Progenitor cell of endocrine pancreas (in vitro differentiated cells): ENCODE measurements around the gene KCNQ1OT1. TPM values are rescaled to one million over a fixed set of nuclear protein-coding genes. Genes with fewer than 3 reads are reported as not detected.
A peak's percentile ranks its signal among the peaks of the same experiment; 100 is the strongest.

Experiments
- DNase-seq: peaks from one replicate; pipeline ENCODE4 v3.0.0; 2021; ENCODE audit warnings: low spot score; ENCODE audit not compliant: unreplicated experiment
- H3K27ac Mint-ChIP-seq: 2 replicates; pipeline ENCODE4 v1.8.0; 2021; ENCODE audit warnings: mild to moderate bottlenecking, moderate library complexity, mixed read lengths
- H3K27me3 Mint-ChIP-seq: 2 replicates; pipeline ENCODE4 v1.8.0; 2021; ENCODE audit warnings: mixed read lengths
- H3K36me3 Mint-ChIP-seq: 2 replicates; pipeline ENCODE4 v1.8.0; 2022; ENCODE audit warnings: mixed read lengths; ENCODE audit not compliant: insufficient read depth
- H3K4me1 Mint-ChIP-seq: 2 replicates; pipeline ENCODE4 v1.8.0; 2021; ENCODE audit warnings: low read depth, mixed read lengths
- H3K4me3 Mint-ChIP-seq: 2 replicates; pipeline ENCODE4 v1.8.0; 2021; ENCODE audit warnings: low read depth, mild to moderate bottlenecking, moderate library complexity, mixed read lengths
- H3K9me3 Mint-ChIP-seq: 2 replicates; pipeline ENCODE4 v1.8.0; 2021; ENCODE audit warnings: low read depth, mixed read lengths
- long read RNA-seq: library from polyadenylated mRNA; unstranded; transcript quantifications from one replicate; pipeline ENCODE4 v2.0.0, GENCODE V29; 2020
- total RNA-seq: library from RNA; stranded (reverse); gene quantifications from 2 replicates; pipeline ENCODE4 v1.2.1, GENCODE V29; 2021
- TF ChIP-seq, protein P1 (sequence below): fragments of 200-600 bp; sonication (generic); IDR thresholded peaks from one replicate; pipeline ENCODE4 v1.5.0; 2021; ENCODE audit warnings: antibody characterized with exemption, mild to moderate bottlenecking; ENCODE audit not compliant: unreplicated experiment

Gene KCNQ1OT1
- total RNA-seq: 18.0 and 18.7 TPM in 2 replicates
- long read RNA-seq, full-length matches to known transcripts: 142 of 144 reads
- long read RNA-seq, partial matches to known transcripts: 0 of 144 reads
- long read RNA-seq, other reads (novel, unspliced or antisense): 2 of 144 reads

DNA sequence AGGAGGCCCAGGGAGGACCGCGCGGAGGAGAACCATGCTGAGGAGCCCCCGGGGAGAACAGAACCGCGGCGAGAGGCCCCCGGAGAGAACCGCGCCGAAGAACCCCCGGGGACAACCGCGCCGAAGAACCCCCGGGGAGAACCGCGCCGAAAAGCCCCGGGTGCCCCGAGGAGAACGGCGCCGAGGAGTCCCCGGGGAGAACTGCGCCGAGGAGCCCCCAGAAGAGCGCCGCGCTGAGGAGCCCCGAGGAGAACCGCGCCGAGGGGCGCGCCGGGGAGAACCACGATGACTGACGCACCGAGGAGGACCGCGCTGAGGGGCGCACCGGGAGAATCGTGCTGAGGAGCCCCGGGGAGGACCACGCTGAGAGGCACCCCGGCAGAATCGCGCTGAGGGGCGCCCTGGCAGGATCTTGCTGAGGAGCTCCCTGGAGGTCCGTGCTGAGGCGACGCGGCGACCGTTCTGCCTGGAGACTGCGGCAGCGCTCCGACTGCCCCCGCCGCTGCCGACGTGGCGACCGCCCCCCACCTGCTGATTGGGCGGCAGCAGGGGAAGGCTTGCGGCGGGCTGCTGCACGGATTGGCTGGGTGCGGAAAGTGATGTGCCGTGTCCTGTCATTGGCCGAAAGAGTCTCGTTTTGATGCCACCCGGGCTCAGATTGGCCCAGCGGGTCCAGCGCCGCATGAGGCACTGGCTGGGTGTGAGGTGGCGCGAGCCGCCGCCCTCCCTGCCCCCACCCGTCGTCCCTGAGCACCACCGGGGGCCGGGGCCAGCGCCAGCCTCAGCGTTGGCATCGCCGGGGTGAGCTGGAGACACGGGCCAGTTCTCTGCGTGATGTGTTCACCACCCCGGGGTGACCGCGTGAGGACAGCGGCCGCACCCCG is at the start of gene KCNQ1OT1:
TSS of gene KCNQ1OT1 (minus strand) at position 464 of the 884 bp plus-strand sequence.
- Mint-ChIP-seq H3K4me3 (peak within 1 kb of the TSS; percentile 96), H3K9me3 (no peaks in the 10 kb centered on the region), H3K27me3 (peaks cover 4% of the 10 kb centered on the region), H3K27ac (peak within 1 kb of the TSS; percentile 95), H3K4me1 (peaks cover 42% of the 10 kb centered on the region), H3K36me3 (peaks cover 8% of the 10 kb centered on the region)
- TF ChIP-seq, protein P1, sequence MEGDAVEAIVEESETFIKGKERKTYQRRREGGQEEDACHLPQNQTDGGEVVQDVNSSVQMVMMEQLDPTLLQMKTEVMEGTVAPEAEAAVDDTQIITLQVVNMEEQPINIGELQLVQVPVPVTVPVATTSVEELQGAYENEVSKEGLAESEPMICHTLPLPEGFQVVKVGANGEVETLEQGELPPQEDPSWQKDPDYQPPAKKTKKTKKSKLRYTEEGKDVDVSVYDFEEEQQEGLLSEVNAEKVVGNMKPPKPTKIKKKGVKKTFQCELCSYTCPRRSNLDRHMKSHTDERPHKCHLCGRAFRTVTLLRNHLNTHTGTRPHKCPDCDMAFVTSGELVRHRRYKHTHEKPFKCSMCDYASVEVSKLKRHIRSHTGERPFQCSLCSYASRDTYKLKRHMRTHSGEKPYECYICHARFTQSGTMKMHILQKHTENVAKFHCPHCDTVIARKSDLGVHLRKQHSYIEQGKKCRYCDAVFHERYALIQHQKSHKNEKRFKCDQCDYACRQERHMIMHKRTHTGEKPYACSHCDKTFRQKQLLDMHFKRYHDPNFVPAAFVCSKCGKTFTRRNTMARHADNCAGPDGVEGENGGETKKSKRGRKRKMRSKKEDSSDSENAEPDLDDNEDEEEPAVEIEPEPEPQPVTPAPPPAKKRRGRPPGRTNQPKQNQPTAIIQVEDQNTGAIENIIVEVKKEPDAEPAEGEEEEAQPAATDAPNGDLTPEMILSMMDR: no peak
- DNase-seq: peak; percentile 70

DNA sequence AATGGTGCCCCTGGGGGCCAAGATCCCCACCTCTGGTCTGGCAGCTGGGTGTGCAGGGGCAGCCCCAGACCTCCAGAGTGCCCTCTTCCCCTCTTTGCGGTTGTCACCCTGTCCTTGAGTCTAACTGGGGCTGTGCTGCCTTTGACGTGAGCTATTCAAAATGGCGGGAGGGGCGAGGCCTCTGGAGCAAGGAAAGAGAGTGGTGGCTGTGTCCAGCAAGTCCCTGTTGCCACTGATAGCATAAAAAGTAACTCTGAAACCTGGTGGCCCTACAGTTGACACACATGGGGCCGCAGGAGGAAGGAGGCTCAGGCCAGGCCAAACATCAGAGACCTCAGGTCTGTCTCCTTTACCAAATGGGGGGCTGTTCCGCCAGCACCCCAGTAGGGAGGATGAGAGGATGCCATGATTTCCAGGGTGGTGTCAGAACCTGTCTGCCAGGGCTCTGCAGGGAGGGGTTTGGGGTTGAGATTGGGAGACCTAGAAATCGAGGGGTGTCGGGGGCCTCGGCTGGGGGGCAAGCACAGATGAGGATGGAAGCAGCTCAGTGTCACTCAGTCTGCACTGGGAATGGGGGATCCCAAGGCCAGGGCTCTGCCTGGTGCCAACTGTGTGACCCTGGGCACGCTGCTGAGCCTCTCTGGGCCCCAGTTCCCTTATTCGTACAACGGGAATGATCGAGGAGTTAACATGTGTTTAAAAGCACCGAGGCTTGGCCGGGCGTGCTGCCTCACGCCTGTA is 49.2 kb upstream of the KCNQ1OT1 start:
- DNase-seq: no peak
- no peak overlapping the region for H3K4me3 Mint-ChIP-seq
- H3K9me3 Mint-ChIP-seq: no peaks in the 10 kb centered on the region
- TF ChIP-seq, protein P1: no peak
- no peak overlapping the region for H3K27ac Mint-ChIP-seq
- peaks cover 8% of the 10 kb centered on the region for H3K4me1 Mint-ChIP-seq
- H3K27me3 Mint-ChIP-seq: peaks cover 27% of the 10 kb centered on the region
- no peaks in the 10 kb centered on the region for H3K36me3 Mint-ChIP-seq

DNA sequence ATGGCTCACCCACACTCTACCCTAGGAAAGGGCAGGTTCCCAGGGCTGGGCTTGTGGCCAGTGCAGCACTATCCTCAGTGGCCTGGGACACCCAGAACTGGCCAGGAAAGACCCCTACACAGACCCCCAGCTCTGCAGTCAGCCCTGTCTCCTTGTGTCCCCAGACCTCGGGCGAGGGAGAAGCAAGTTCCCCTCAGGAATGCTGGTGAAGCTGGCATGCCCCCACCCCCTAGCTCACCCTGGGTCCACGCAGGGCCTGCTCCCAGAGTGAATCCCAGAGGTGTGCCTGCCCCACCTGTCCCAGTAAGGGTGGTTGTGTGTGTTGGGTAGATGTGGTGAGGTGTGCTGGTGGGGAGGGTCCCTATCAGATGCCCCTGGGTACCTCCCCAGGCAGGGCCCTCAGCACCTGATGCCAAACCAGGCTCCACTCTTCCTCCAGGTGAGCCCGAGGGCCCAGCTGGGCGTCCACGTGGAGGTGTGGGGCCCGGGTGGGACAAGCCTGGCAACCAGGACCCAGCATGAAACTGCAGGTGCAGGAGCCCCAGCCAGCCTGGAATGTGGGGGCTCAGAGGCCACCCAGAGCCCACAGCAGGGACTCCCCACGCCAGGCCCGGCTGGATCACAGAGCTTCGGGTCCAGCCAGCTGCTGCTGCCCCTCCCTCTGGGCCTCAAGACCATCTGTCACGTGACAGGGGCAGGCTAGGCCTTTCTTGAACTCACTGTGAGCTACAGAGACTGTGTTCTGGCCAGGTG is 48.4 kb upstream of the KCNQ1OT1 start:
- TF ChIP-seq, protein P1: no peak
- Mint-ChIP-seq H3K27ac (no peak overlapping the region), H3K9me3 (no peaks in the 10 kb centered on the region), H3K27me3 (peaks cover 21% of the 10 kb centered on the region), H3K36me3 (no peaks in the 10 kb centered on the region), H3K4me1 (peaks cover 10% of the 10 kb centered on the region), H3K4me3 (no peak overlapping the region)
- DNase-seq: no peak

DNA sequence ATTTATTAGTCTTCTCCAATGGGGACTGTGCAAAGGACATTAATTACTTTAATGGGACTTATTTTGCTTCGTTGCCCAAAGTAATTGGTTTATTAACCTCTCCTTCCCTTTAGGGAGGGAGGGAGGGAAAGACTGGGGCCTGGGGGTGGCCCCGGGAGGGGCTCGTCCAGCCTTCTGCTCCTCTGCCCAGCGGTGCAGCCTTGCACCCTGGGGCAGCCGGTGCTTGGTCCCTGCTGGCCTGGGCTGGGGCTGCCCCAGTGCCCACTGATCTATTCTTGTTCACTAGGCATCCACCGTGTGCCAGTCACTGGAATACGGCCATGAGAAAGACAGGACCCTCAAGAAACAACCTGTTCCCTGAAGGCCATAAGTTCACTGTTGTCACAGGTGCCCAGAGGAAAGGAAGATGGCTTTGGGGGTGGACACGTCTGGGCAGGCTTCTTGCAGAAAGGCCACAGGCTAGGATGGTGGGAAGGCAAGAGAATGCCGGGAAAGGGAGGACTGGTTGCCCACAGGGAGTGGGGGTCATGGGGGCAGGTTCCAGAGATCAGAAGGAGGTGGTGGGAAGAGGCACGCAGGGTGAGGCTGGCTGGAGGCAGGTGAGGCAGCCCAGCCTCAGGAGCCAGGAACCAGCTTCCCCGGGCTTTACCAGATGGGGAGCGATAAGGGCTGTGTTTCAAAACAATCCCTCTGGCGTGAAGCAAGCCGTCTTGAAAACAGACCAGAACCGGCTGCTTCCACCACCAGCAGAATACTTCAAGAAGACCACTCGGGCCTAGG is 47.6 kb upstream of the KCNQ1OT1 start:
- TF ChIP-seq, protein P1: no peak
- Mint-ChIP-seq H3K27me3 (peaks cover 16% of the 10 kb centered on the region), H3K36me3 (no peaks in the 10 kb centered on the region), H3K9me3 (no peaks in the 10 kb centered on the region), H3K27ac (no peak overlapping the region), H3K4me1 (peaks cover 12% of the 10 kb centered on the region), H3K4me3 (no peak overlapping the region)
- no peak for DNase-seq
